ENCODE results near the gene IL17D. TPM values are rescaled to one million over a fixed set of nuclear protein-coding genes. Genes with fewer than 3 reads are reported as not detected.
A peak's percentile ranks its signal among the peaks of the same experiment; 100 is the strongest.
"Not testable (repeated sequence)": the region's sequence is repeated elsewhere in the genome, so short reads cannot be mapped to it uniquely, and the experiment has no call there.

Gene IL17D
- total RNA-seq, result under 1 TPM in 1 of 2 experiments, not detected in 1; 0.12 TPM

- CTCF ChIA-PET, result interaction anchor here (0.6 to 1.9 kb wide), 13 partner anchors 9 to 473 kb away, joined by 3 to 8 read pairs (median 4); partner anchors contain the start of genes MRPL57 and SKA3
- intact Hi-C loops (cut with micrococcal nuclease), result loop anchor here (5.0 kb wide), 3 partner anchors 206 to 511 kb away; partner anchors contain the start of gene GJB2
- DNase-seq, result peak; percentile 31
- POLR2A ChIA-PET, result interaction anchor here (1.1 to 1.2 kb wide), 3 partner anchors 21 to 227 kb away, joined by 3 to 4 read pairs (median 3); no protein-coding TSS in a partner anchor
- H3K4me1 Mint-ChIP-seq (ENCODE audit: low read depth), result peaks cover 15% of the 10 kb centered on the region
- no peak within 1 kb of the TSS for H3K27ac Mint-ChIP-seq
- peak within 1 kb of the TSS; percentile 79 for H3K4me3 Mint-ChIP-seq
- no peaks in the 10 kb centered on the region for H3K9me3 Mint-ChIP-seq
- H3K36me3 Mint-ChIP-seq, result no peaks in the 10 kb centered on the region
- H3K27me3 Mint-ChIP-seq, result peaks cover 23% of the 10 kb centered on the region
Observed at GRCh38 chr13:20702915-20703779, at the start of gene IL17D. IL17D (plus strand) TSS chr13:20703699; CDS start chr13:20704002, 303 bp downstream.

GRCh38 chr13:20654156-20654555 lies 49.3 kb upstream of the IL17D start:
- no peaks in the 10 kb centered on the region for H3K4me1 Mint-ChIP-seq (ENCODE audit: low read depth)
- H3K9me3 Mint-ChIP-seq, result no peaks in the 10 kb centered on the region
- H3K27me3 Mint-ChIP-seq, result no peaks in the 10 kb centered on the region
- no peak for DNase-seq
- intact Hi-C loops (cut with micrococcal nuclease), result no loop called here
- POLR2A ChIA-PET, result no interaction called here
- no peak overlapping the region for H3K4me3 Mint-ChIP-seq
- CTCF ChIA-PET, result no interaction called here
- no peak overlapping the region for H3K27ac Mint-ChIP-seq
- H3K36me3 Mint-ChIP-seq, result peaks cover 6% of the 10 kb centered on the region

- Mint-ChIP-seq H3K4me3 (no peak overlapping the region), H3K27ac (no peak overlapping the region), H3K4me1 (ENCODE audit: low read depth) (no peaks in the 10 kb centered on the region), H3K36me3 (peaks cover 6% of the 10 kb centered on the region), H3K27me3 (no peaks in the 10 kb centered on the region), H3K9me3 (no peaks in the 10 kb centered on the region)
- ChIA-PET CTCF (no interaction called here), POLR2A (no interaction called here)
- intact Hi-C loops (cut with micrococcal nuclease), result no loop called here
- no peak for DNase-seq
Observed at GRCh38 chr13:20658451-20659040, 45.0 kb upstream of the IL17D start.

GRCh38 chr13:20664351-20664750 lies 39.1 kb upstream of the IL17D start:
- POLR2A ChIA-PET, result no interaction called here
- no peak overlapping the region for H3K27ac Mint-ChIP-seq
- DNase-seq, result no peak
- H3K36me3 Mint-ChIP-seq, result peaks cover 3% of the 10 kb centered on the region
- no peak overlapping the region for H3K4me3 Mint-ChIP-seq
- intact Hi-C loops (cut with micrococcal nuclease), result no loop called here
- no peaks in the 10 kb centered on the region for H3K27me3 Mint-ChIP-seq
- no peaks in the 10 kb centered on the region for H3K9me3 Mint-ChIP-seq
- H3K4me1 Mint-ChIP-seq (ENCODE audit: low read depth), result no peaks in the 10 kb centered on the region
- CTCF ChIA-PET, result interaction anchor here (0.9 kb wide), 1 partner anchor 164 kb away, joined by 3 read pairs; no protein-coding TSS in a partner anchor

- intact Hi-C loops (cut with micrococcal nuclease), result no loop called here
- ChIA-PET CTCF (no interaction called here), POLR2A (no interaction called here)
- Mint-ChIP-seq H3K27me3 (no peaks in the 10 kb centered on the region), H3K27ac (no peak overlapping the region), H3K4me3 (no peak overlapping the region), H3K4me1 (ENCODE audit: low read depth) (no peaks in the 10 kb centered on the region), H3K9me3 (no peaks in the 10 kb centered on the region), H3K36me3 (peaks cover 3% of the 10 kb centered on the region)
- no peak for DNase-seq
Observed at GRCh38 chr13:20666948-20667347, 36.6 kb upstream of the IL17D start.

GRCh38 chr13:20667857-20668437 lies 35.6 kb upstream of the IL17D start:
- H3K27me3 Mint-ChIP-seq, result no peaks in the 10 kb centered on the region
- POLR2A ChIA-PET, result no interaction called here

GRCh38 chr13:20669162-20669561 lies 34.3 kb upstream of the IL17D start:
- no peaks in the 10 kb centered on the region for H3K4me1 Mint-ChIP-seq (ENCODE audit: low read depth)
- no peak overlapping the region for H3K27ac Mint-ChIP-seq
- no peaks in the 10 kb centered on the region for H3K9me3 Mint-ChIP-seq
- H3K4me3 Mint-ChIP-seq, result no peak overlapping the region
- peaks cover 5% of the 10 kb centered on the region for H3K36me3 Mint-ChIP-seq
- no peaks in the 10 kb centered on the region for H3K27me3 Mint-ChIP-seq
- POLR2A ChIA-PET, result no interaction called here
- CTCF ChIA-PET, result no interaction called here
- DNase-seq, result no peak
- intact Hi-C loops (cut with micrococcal nuclease), result no loop called here

More at GRCh38 chr13:20667857-20668437, 35.6 kb upstream of the IL17D start:
- intact Hi-C loops (cut with micrococcal nuclease), result no loop called here
- Mint-ChIP-seq H3K36me3 (peaks cover 3% of the 10 kb centered on the region), H3K27ac (no peak overlapping the region), H3K4me3 (no peak overlapping the region), H3K9me3 (no peaks in the 10 kb centered on the region), H3K4me1 (ENCODE audit: low read depth) (no peaks in the 10 kb centered on the region)
- no peak for DNase-seq
- CTCF ChIA-PET, result interaction anchor here (0.6 kb wide), 1 partner anchor 412 kb away, joined by 3 read pairs; no protein-coding TSS in a partner anchor

- Mint-ChIP-seq H3K4me1 (ENCODE audit: low read depth) (no peaks in the 10 kb centered on the region), H3K36me3 (peaks cover 1% of the 10 kb centered on the region), H3K27ac (no peak overlapping the region), H3K27me3 (no peaks in the 10 kb centered on the region), H3K4me3 (no peak overlapping the region), H3K9me3 (no peaks in the 10 kb centered on the region)
- intact Hi-C loops (cut with micrococcal nuclease), result no loop called here
- POLR2A ChIA-PET, result no interaction called here
- CTCF ChIA-PET, result no interaction called here
- no peak for DNase-seq
Observed at GRCh38 chr13:20671789-20672188, 31.7 kb upstream of the IL17D start.

GRCh38 chr13:20672772-20673171 lies 30.7 kb upstream of the IL17D start:
- no peak overlapping the region for H3K27ac Mint-ChIP-seq
- no peaks in the 10 kb centered on the region for H3K27me3 Mint-ChIP-seq
- no peaks in the 10 kb centered on the region for H3K4me1 Mint-ChIP-seq (ENCODE audit: low read depth)
- peaks cover 1% of the 10 kb centered on the region for H3K36me3 Mint-ChIP-seq
- POLR2A ChIA-PET, result interaction anchor here (0.6 kb wide), 1 partner anchor 362 kb away, joined by 3 read pairs; no protein-coding TSS in a partner anchor
- no peak for DNase-seq
- no peaks in the 10 kb centered on the region for H3K9me3 Mint-ChIP-seq
- intact Hi-C loops (cut with micrococcal nuclease), result no loop called here
- H3K4me3 Mint-ChIP-seq, result no peak overlapping the region
- CTCF ChIA-PET, result interaction anchor here (0.8 to 1.5 kb wide), 2 partner anchors 178 to 253 kb away, joined by 3 read pairs; no protein-coding TSS in a partner anchor

GRCh38 chr13:20673715-20674114 lies 29.8 kb upstream of the IL17D start:
- H3K4me1 Mint-ChIP-seq (ENCODE audit: low read depth), result no peaks in the 10 kb centered on the region
- POLR2A ChIA-PET, result interaction anchor here (0.6 kb wide), 1 partner anchor 105 kb away, joined by 5 read pairs; no protein-coding TSS in a partner anchor
- H3K9me3 Mint-ChIP-seq, result no peaks in the 10 kb centered on the region
- no peak overlapping the region for H3K4me3 Mint-ChIP-seq
- intact Hi-C loops (cut with micrococcal nuclease), result no loop called here
- no peaks in the 10 kb centered on the region for H3K27me3 Mint-ChIP-seq
- CTCF ChIA-PET, result interaction anchor here (1.5 kb wide), 1 partner anchor 179 kb away, joined by 3 read pairs; no protein-coding TSS in a partner anchor
- peaks cover 1% of the 10 kb centered on the region for H3K36me3 Mint-ChIP-seq
- no peak for DNase-seq
- no peak overlapping the region for H3K27ac Mint-ChIP-seq

- no peaks in the 10 kb centered on the region for H3K9me3 Mint-ChIP-seq
- no peak overlapping the region for H3K4me3 Mint-ChIP-seq
- no peak for DNase-seq
- H3K27me3 Mint-ChIP-seq, result no peaks in the 10 kb centered on the region
- H3K4me1 Mint-ChIP-seq (ENCODE audit: low read depth), result no peaks in the 10 kb centered on the region
- CTCF ChIA-PET, result no interaction called here
- POLR2A ChIA-PET, result no interaction called here
- peaks cover 1% of the 10 kb centered on the region for H3K36me3 Mint-ChIP-seq
- H3K27ac Mint-ChIP-seq, result no peak overlapping the region
- intact Hi-C loops (cut with micrococcal nuclease), result no loop called here
Observed at GRCh38 chr13:20676213-20676612, 27.3 kb upstream of the IL17D start.

GRCh38 chr13:20678606-20679005 lies 24.9 kb upstream of the IL17D start:
- H3K4me3 Mint-ChIP-seq; H3K9me3 Mint-ChIP-seq; H3K36me3 Mint-ChIP-seq; intact Hi-C loops (cut with micrococcal nuclease); H3K27me3 Mint-ChIP-seq; CTCF ChIA-PET; H3K27ac Mint-ChIP-seq; H3K4me1 Mint-ChIP-seq (ENCODE audit: low read depth); POLR2A ChIA-PET; DNase-seq: not testable (repeated sequence)
